WTC11 (cell line): ENCODE data around the gene CHERP. TPM values are rescaled to one million over a fixed set of nuclear protein-coding genes. Genes with fewer than 3 reads are reported as not detected.
"Not testable (repeated sequence)": the region's sequence is repeated elsewhere in the genome, so short reads cannot be mapped to it uniquely, and the experiment has no call there.

Experiments used
- ATAC-seq: fragments of 200-7000 bp; cut with Tn5 transposase; 2 replicates; pipeline ENCODE4 v1.10.0; 2021; ENCODE audit warnings: mild to moderate bottlenecking, moderate library complexity
- CTCF ChIA-PET: fragments of 300-600 bp; sonication (Branson Sonifier 250); formaldehyde crosslinking; loops from one replicate; lab custom pipeline; 2021; ENCODE audit warnings: antibody characterized with exemption; lab: Charles Lee
- POLR2A ChIA-PET: fragments of 350-600 bp; sonication (Branson Sonifier 250); formaldehyde crosslinking; loops from one replicate; lab custom pipeline; 2021; ENCODE audit warnings: antibody characterized with exemption; lab: Charles Lee
- DNase-seq: peaks from one replicate; pipeline ENCODE4 v3.0.0; 2021; ENCODE audit warnings: low spot score
- H3K27ac Mint-ChIP-seq: 2 replicates; pipeline ENCODE4 v1.8.0; 2021; ENCODE audit warnings: mixed read lengths
- H3K27me3 Mint-ChIP-seq: 2 replicates; pipeline ENCODE4 v1.8.0; 2021; ENCODE audit warnings: low read depth, mild to moderate bottlenecking, moderate library complexity, mixed read lengths
- H3K36me3 Mint-ChIP-seq: 2 replicates; pipeline ENCODE4 v1.8.0; 2021; ENCODE audit warnings: mixed read lengths
- H3K4me1 Mint-ChIP-seq: 2 replicates; pipeline ENCODE4 v1.8.0; 2022; ENCODE audit warnings: mixed read lengths
- H3K4me3 Mint-ChIP-seq: 2 replicates; pipeline ENCODE4 v1.8.0; 2021; ENCODE audit warnings: mild to moderate bottlenecking, moderate library complexity, mixed read lengths
- H3K9me3 Mint-ChIP-seq: 2 replicates; pipeline ENCODE4 v1.8.0; 2021; ENCODE audit warnings: mixed read lengths
- ETV6 ChIP-seq: sonication (generic); formaldehyde crosslinking; IDR thresholded peaks from 2 replicates; pipeline ENCODE4 v1.8.1; 2022; ENCODE audit warnings: mild to moderate bottlenecking, missing genetic modification reagents
- FOXJ3 ChIP-seq: sonication (generic); formaldehyde crosslinking; IDR thresholded peaks from 2 replicates; pipeline ENCODE4 v1.9.0; 2021; ENCODE audit warnings: missing genetic modification reagents, mild to moderate bottlenecking, borderline replicate concordance
- FOXK1 ChIP-seq: sonication (generic); formaldehyde crosslinking; IDR thresholded peaks from 2 replicates; pipeline ENCODE4 v1.8.0; 2022; ENCODE audit warnings: mild to moderate bottlenecking, moderate library complexity, missing genetic modification reagents
- GABPB1 ChIP-seq: sonication (generic); formaldehyde crosslinking; IDR thresholded peaks from 2 replicates; pipeline ENCODE4 v1.8.1; 2023; ENCODE audit warnings: mild to moderate bottlenecking, missing genetic modification reagents
- MXD4 ChIP-seq: fragments of 250-450 bp; sonication (Bioruptor Pico); IDR thresholded peaks from 2 replicates; pipeline ENCODE4 v1.8.0; 2021; ENCODE audit warnings: mild to moderate bottlenecking, moderate library complexity, borderline replicate concordance
- NFATC4 ChIP-seq: fragments of 250-450 bp; sonication (Bioruptor Pico); IDR thresholded peaks from 2 replicates; pipeline ENCODE4 v1.9.0; 2021; ENCODE audit warnings: mild to moderate bottlenecking
- NR2C2 ChIP-seq: sonication (generic); formaldehyde crosslinking; IDR thresholded peaks from 2 replicates; pipeline ENCODE4 v1.8.0; 2022; ENCODE audit warnings: mild to moderate bottlenecking, missing genetic modification reagents
- RELA ChIP-seq: sonication (generic); formaldehyde crosslinking; IDR thresholded peaks from 2 replicates; pipeline ENCODE4 v1.8.1; 2022; ENCODE audit warnings: missing genetic modification reagents, mild to moderate bottlenecking, borderline replicate concordance
- SOX15 ChIP-seq: fragments of 250-450 bp; sonication (Bioruptor Pico); IDR thresholded peaks from 2 replicates; pipeline ENCODE4 v1.9.0; 2021; ENCODE audit warnings: mild to moderate bottlenecking
- ZNF121 ChIP-seq: sonication (generic); formaldehyde crosslinking; IDR thresholded peaks from 2 replicates; pipeline ENCODE4 v1.8.0; 2023; ENCODE audit warnings: missing genetic modification reagents
- ZNF396 ChIP-seq: fragments of 250-450 bp; sonication (Bioruptor Pico); IDR thresholded peaks from 2 replicates; pipeline ENCODE4 v1.8.0; 2021; ENCODE audit warnings: mild to moderate bottlenecking, moderate library complexity, borderline replicate concordance
- ZNF671 ChIP-seq: fragments of 250-450 bp; sonication (Bioruptor Pico); IDR thresholded peaks from 2 replicates; pipeline ENCODE4 v1.8.0; 2021; ENCODE audit warnings: mild to moderate bottlenecking
- total RNA-seq: library from RNA; stranded (reverse); gene quantifications from 3 replicates; pipeline ENCODE4 v1.2.3, GENCODE V29; 2021
- TF ChIP-seq, protein P1 (sequence below): sonication (generic); formaldehyde crosslinking; IDR thresholded peaks from 2 replicates; pipeline ENCODE4 v1.8.0; 2023; ENCODE audit warnings: mild to moderate bottlenecking, missing genetic modification reagents
- TF ChIP-seq, protein P2 (sequence below): sonication (generic); formaldehyde crosslinking; conservative IDR thresholded peaks from 2 replicates; pipeline ENCODE4 v1.8.1; 2022; ENCODE audit warnings: mild to moderate bottlenecking, missing genetic modification reagents
- TF ChIP-seq, protein P3 (sequence below): sonication (generic); formaldehyde crosslinking; IDR thresholded peaks from 2 replicates; pipeline ENCODE4 v1.8.0; 2022; ENCODE audit warnings: mild to moderate bottlenecking, missing genetic modification reagents
- TF ChIP-seq, protein P4 (sequence below): sonication (generic); formaldehyde crosslinking; IDR thresholded peaks from 2 replicates; pipeline ENCODE4 v1.8.1; 2023; ENCODE audit warnings: mild to moderate bottlenecking, moderate library complexity, missing genetic modification reagents

The CHERP gene
- total RNA-seq, 1 experiment from 2014 or later, result 98.7 TPM

DNA sequence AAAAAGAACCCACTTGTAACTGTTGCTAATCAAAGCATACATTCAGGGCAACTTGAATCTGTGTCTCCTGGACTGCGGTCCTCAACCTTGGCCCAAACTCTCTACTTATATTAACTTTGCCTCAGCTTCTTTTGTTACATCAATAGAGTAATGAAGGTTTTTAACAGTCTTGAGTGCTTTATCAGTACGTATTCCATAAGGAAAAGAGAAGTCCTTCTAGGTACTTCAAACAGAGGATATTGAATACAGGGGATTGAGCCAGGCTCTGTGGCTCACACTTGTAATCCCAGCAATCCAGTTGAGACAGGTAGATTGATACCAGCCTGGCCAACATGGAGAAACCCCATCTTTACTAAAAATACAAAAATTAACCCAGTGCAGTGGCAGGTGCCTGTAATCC, 69.2 kb downstream of the CHERP start (continued):
- TF ChIP-seq, protein P1, sequence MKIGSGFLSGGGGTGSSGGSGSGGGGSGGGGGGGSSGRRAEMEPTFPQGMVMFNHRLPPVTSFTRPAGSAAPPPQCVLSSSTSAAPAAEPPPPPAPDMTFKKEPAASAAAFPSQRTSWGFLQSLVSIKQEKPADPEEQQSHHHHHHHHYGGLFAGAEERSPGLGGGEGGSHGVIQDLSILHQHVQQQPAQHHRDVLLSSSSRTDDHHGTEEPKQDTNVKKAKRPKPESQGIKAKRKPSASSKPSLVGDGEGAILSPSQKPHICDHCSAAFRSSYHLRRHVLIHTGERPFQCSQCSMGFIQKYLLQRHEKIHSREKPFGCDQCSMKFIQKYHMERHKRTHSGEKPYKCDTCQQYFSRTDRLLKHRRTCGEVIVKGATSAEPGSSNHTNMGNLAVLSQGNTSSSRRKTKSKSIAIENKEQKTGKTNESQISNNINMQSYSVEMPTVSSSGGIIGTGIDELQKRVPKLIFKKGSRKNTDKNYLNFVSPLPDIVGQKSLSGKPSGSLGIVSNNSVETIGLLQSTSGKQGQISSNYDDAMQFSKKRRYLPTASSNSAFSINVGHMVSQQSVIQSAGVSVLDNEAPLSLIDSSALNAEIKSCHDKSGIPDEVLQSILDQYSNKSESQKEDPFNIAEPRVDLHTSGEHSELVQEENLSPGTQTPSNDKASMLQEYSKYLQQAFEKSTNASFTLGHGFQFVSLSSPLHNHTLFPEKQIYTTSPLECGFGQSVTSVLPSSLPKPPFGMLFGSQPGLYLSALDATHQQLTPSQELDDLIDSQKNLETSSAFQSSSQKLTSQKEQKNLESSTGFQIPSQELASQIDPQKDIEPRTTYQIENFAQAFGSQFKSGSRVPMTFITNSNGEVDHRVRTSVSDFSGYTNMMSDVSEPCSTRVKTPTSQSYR (CRISPR knock-in tag), result no peak
- no peak for TF ChIP-seq SOX15 (CRISPR knock-in tag)
- no peak for TF ChIP-seq ETV6 (CRISPR knock-in tag)
- TF ChIP-seq ZNF121 (CRISPR knock-in tag), result no peak
- TF ChIP-seq GABPB1, result no peak
- TF ChIP-seq MXD4 (CRISPR knock-in tag), result no peak
- TF ChIP-seq, protein P2, sequence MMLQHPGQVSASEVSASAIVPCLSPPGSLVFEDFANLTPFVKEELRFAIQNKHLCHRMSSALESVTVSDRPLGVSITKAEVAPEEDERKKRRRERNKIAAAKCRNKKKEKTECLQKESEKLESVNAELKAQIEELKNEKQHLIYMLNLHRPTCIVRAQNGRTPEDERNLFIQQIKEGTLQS (CRISPR knock-in tag), result no peak
- TF ChIP-seq NFATC4, result no peak
- TF ChIP-seq ZNF396, result no peak
- TF ChIP-seq NR2C2 (CRISPR knock-in tag), result no peak
- TF ChIP-seq ZNF671 (CRISPR knock-in tag), result no peak

DNA sequence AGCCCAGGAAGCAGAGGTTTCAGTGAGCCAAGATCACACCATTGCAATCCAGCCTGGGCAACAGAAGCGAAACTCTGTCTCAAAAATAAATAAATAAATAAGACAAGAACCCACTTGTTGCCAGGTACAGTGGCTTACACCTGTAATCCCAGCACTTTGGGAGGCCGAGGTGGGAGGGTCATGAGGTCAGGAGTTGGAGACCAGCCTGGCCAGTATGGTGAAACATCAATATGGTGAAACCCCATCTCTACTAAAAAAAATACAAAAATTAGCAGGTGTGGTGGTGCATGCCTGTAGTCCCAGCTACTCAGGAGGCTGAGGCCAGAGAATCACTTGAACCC, 69.7 kb downstream of the CHERP start:
- POLR2A ChIA-PET, CTCF ChIA-PET, H3K36me3 Mint-ChIP-seq, H3K9me3 Mint-ChIP-seq, ATAC-seq, H3K27me3 Mint-ChIP-seq, H3K27ac Mint-ChIP-seq, DNase-seq: not testable (repeated sequence)
- H3K4me1 Mint-ChIP-seq, result peaks cover 25% of the 10 kb centered on the region
- H3K4me3 Mint-ChIP-seq, result peak overlapping the region; percentile 67

DNA sequence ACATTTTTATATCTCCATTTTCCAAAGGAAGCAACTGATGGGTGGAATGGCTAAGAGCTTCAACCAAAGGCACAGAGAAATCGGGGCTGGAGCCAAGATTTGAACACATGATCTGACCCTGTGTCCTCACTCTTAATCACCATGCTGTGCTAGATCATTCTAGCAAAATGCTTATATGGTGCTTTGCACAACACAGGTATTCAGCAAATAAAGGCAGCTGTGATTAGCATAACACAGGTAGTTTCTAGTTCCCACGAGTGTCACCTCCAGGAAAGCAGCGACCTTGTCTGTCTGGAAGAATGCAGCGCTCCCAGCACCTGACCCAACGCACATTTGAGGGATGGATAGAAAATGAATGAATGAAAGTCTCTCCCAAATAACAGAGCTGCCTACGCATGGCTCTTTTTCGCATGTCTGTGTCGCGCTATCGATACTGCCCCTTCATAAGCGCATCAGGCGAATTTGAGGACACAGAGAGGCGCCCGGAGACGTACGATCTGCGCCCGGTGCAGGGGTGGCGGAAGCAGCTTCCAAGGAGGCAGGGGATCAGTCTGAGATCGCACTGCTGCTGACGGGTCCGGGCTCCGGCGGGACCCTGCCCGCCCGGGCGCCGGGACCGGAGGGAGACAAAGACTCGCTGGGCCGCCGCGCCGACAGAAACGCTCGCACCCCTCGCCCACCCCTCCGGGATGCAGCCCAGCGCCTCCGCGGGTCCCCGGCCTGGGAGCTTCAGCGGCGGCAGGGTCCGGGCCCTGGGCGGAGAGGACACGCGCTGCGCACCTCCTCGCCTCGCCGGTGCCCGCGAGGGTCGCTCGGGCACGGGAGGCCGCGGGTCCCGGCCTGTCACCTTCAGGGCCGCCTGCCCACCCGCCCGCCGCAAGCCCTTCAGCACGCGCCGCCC, 71.1 kb downstream of the CHERP start:
- DNase-seq (no peak), ATAC-seq (peak; percentile 5; the same call in 1 of the 2 replicates)
- TF ChIP-seq, protein P3, sequence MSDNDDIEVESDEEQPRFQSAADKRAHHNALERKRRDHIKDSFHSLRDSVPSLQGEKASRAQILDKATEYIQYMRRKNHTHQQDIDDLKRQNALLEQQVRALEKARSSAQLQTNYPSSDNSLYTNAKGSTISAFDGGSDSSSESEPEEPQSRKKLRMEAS, result 0 out of 2 replicates have a peak, but pooled peaks have one; percentile 25
- no peak for TF ChIP-seq RELA
- 0 out of 2 replicates have a peak, but pooled peaks have one; percentile 29 for TF ChIP-seq FOXK1 (CRISPR knock-in tag)
- TF ChIP-seq FOXJ3 (CRISPR knock-in tag), result no peak
- no peak for TF ChIP-seq ETV6 (CRISPR knock-in tag)
- TF ChIP-seq, protein P4, sequence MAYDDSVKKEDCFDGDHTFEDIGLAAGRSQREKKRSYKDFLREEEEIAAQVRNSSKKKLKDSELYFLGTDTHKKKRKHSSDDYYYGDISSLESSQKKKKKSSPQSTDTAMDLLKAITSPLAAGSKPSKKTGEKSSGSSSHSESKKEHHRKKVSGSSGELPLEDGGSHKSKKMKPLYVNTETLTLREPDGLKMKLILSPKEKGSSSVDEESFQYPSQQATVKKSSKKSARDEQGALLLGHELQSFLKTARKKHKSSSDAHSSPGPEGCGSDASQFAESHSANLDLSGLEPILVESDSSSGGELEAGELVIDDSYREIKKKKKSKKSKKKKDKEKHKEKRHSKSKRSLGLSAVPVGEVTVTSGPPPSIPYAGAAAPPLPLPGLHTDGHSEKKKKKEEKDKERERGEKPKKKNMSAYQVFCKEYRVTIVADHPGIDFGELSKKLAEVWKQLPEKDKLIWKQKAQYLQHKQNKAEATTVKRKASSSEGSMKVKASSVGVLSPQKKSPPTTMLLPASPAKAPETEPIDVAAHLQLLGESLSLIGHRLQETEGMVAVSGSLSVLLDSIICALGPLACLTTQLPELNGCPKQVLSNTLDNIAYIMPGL (CRISPR knock-in tag), result 0 out of 2 replicates have a peak, but pooled peaks have one; percentile 35
- 0 out of 2 replicates have a peak, but pooled peaks have one; percentile 9 for TF ChIP-seq GABPB1
- H3K9me3 Mint-ChIP-seq, result 0 out of 2 replicates have a peak, but pooled peaks cover 3% of the 10 kb centered on the region
- H3K27ac Mint-ChIP-seq, result peak overlapping the region; percentile 72
- peak overlapping the region; percentile 90 for H3K4me3 Mint-ChIP-seq
- ChIA-PET CTCF (interaction anchor here (0.5 to 1.6 kb wide), 5 partner anchors 27 to 669 kb away, joined by 3 to 6 read pairs (median 4); no protein-coding TSS in a partner anchor), POLR2A (interaction anchor here (1.0 kb wide), 1 partner anchor 10 kb away, joined by 3 read pairs; no protein-coding TSS in a partner anchor)
- peaks cover 25% of the 10 kb centered on the region for H3K4me1 Mint-ChIP-seq
- H3K36me3 Mint-ChIP-seq, result no peaks in the 10 kb centered on the region
- peaks cover 10% of the 10 kb centered on the region; the same call in 1 of the 2 replicates for H3K27me3 Mint-ChIP-seq
